GM23338 (cell line): ENCODE results near the gene PRKD1. TPM values are rescaled to one million over a fixed set of nuclear protein-coding genes. Genes with fewer than 3 reads are reported as not detected.

Experiments
- ATAC-seq: fragments of 200-7000 bp; cut with Tn5 transposase; 3 replicates; pipeline ENCODE4 v1.9.1; 2020
- DNase-seq: peaks from one replicate; pipeline ENCODE4 v3.0.0-alpha.2; 2015; ENCODE audit warnings: low spot score
- H2AFZ ChIP-seq: fragments of 200-600 bp; sonication (generic); 2 replicates; pipeline ENCODE4 v1.8.0; 2016; ENCODE audit warnings: antibody characterized with exemption, mild to moderate bottlenecking, moderate library complexity
- H3F3A ChIP-seq: fragments of 200-600 bp; sonication (generic); replicated peaks from 2 replicates; pipeline ENCODE4 v1.8.0; 2017; ENCODE audit warnings: antibody characterized with exemption, mixed run types, low read depth
- H3K27ac ChIP-seq: fragments of 200-600 bp; sonication (generic); 2 replicates; pipeline ENCODE4 v1.6.1; 2016; ENCODE audit warnings: low read depth
- H3K27me3 ChIP-seq: fragments of 200-600 bp; sonication (generic); 2 replicates; pipeline ENCODE4 v1.8.0; 2016; ENCODE audit warnings: mild to moderate bottlenecking, mixed run types, moderate library complexity; ENCODE audit not compliant: insufficient read depth
- H3K36me3 ChIP-seq: fragments of 200-600 bp; sonication (generic); 2 replicates; pipeline ENCODE4 v1.8.0; 2016; ENCODE audit warnings: mild to moderate bottlenecking; ENCODE audit not compliant: insufficient read depth
- H3K4me1 ChIP-seq: fragments of 200-600 bp; sonication (generic); 2 replicates; pipeline ENCODE4 v1.8.0; 2016; ENCODE audit warnings: mild to moderate bottlenecking, moderate library complexity; ENCODE audit not compliant: insufficient read depth
- H3K4me2 ChIP-seq: fragments of 200-600 bp; sonication (generic); 2 replicates; pipeline ENCODE4 v1.7.1; 2017; ENCODE audit warnings: mixed run types
- H3K4me3 ChIP-seq: fragments of 200-600 bp; sonication (generic); 2 replicates; pipeline ENCODE4 v1.6.1; 2016; ENCODE audit warnings: mixed run types
- H3K79me2 ChIP-seq: fragments of 200-600 bp; sonication (generic); replicated peaks from 2 replicates; pipeline ENCODE4 v1.8.0; 2017; ENCODE audit warnings: mild to moderate bottlenecking; ENCODE audit not compliant: insufficient read depth
- H3K9me2 ChIP-seq: fragments of 200-600 bp; sonication (generic); 2 replicates; pipeline ENCODE4 v1.8.0; 2017; ENCODE audit not compliant: insufficient read depth
- H4K20me1 ChIP-seq: fragments of 200-600 bp; sonication (generic); replicated peaks from 2 replicates; pipeline ENCODE4 v1.8.0; 2017; ENCODE audit warnings: mild to moderate bottlenecking; ENCODE audit not compliant: insufficient read depth
- H3K27ac Mint-ChIP-seq: 2 replicates; pipeline ENCODE4 v1.8.0; 2020; ENCODE audit warnings: inconsistent platforms, mild to moderate bottlenecking, moderate library complexity, mixed read lengths
- H3K27me3 Mint-ChIP-seq: 3 replicates; pipeline ENCODE4 v1.8.0; 2022; ENCODE audit warnings: low read depth, mild to moderate bottlenecking, moderate library complexity, mixed read lengths, inconsistent platforms; ENCODE audit not compliant: insufficient read depth, poor library complexity
- H3K36me3 Mint-ChIP-seq: 3 replicates; pipeline ENCODE4 v1.8.0; 2021; ENCODE audit warnings: low read depth, mild to moderate bottlenecking, inconsistent platforms, moderate library complexity, mixed read lengths
- H3K4me1 Mint-ChIP-seq: 3 replicates; pipeline ENCODE4 v1.8.0; 2020; ENCODE audit warnings: mild to moderate bottlenecking, inconsistent platforms, mixed read lengths
- H3K4me3 Mint-ChIP-seq: 3 replicates; pipeline ENCODE4 v1.8.0; 2021; ENCODE audit warnings: moderate library complexity, mild to moderate bottlenecking, inconsistent platforms, mixed read lengths
- H3K9me3 Mint-ChIP-seq: 3 replicates; pipeline ENCODE4 v1.8.0; 2020; ENCODE audit warnings: moderate library complexity, mild to moderate bottlenecking, inconsistent platforms, mixed read lengths
- CREB1 ChIP-seq: fragments of 250-450 bp; sonication (Bioruptor Pico); IDR thresholded peaks from 2 replicates; pipeline ENCODE4 v1.5.0; 2020; ENCODE audit warnings: low read depth, mild to moderate bottlenecking, moderate library complexity
- EZH2phosphoT487 ChIP-seq: fragments of 200-600 bp; sonication (generic); IDR thresholded peaks from one replicate; pipeline ENCODE4 v1.8.1; 2018; ENCODE audit warnings: antibody characterized with exemption; ENCODE audit not compliant: unreplicated experiment
- STAT1 ChIP-seq: IDR thresholded peaks from one replicate; pipeline ENCODE4 v1.6.1; 2016; ENCODE audit warnings: antibody characterized with exemption; ENCODE audit not compliant: unreplicated experiment
- ZNF114 ChIP-seq: fragments of 250-450 bp; sonication (Bioruptor Pico); IDR thresholded peaks from 2 replicates; pipeline ENCODE4 v1.5.0; 2020; ENCODE audit warnings: mild to moderate bottlenecking, moderate library complexity
- polyA plus RNA-seq: library from polyadenylated mRNA; unstranded; fragments of >200 nt; fragmentation: Nextera tagmentation; extraction: Ambion mirVana; gene quantifications from 2 replicates; pipeline ENCODE4 v1.2.1, GENCODE V29; 2016
- total RNA-seq: library from RNA; depleted of rRNA; stranded (reverse); fragments of >200 nt; shearing (Covaris generic); gene quantifications from 2 replicates; pipeline ENCODE4 v1.2.3, GENCODE V29; 2014
- TF ChIP-seq, protein P1 (sequence below): IDR thresholded peaks from one replicate; pipeline ENCODE4 v1.6.1; 2018; ENCODE audit warnings: antibody characterized with exemption; ENCODE audit not compliant: unreplicated experiment
- TF ChIP-seq, protein P2 (sequence below): fragments of 250-450 bp; sonication (Bioruptor Pico); IDR thresholded peaks from 2 replicates; pipeline ENCODE4 v1.5.0; 2020; ENCODE audit warnings: mild to moderate bottlenecking, moderate library complexity
- TF ChIP-seq, protein P3 (sequence below), 2 experiments: fragments of 200-600 bp in 1 of 2; sonication (generic) in 1 of 2; conservative IDR thresholded peaks; 2 replicates each; pipeline versions ENCODE4 v1.5.1 to v1.6.1; 2016 to 2017; ENCODE audit warnings: antibody characterized with exemption in 2 of 2, low read depth in 2 of 2, mild to moderate bottlenecking in 2 of 2, moderate library complexity in 1 of 2

PRKD1 gene
- total and polyA plus RNA-seq, 2 experiments from 2014 or later: 3.1 to 9.7 TPM

DNA sequence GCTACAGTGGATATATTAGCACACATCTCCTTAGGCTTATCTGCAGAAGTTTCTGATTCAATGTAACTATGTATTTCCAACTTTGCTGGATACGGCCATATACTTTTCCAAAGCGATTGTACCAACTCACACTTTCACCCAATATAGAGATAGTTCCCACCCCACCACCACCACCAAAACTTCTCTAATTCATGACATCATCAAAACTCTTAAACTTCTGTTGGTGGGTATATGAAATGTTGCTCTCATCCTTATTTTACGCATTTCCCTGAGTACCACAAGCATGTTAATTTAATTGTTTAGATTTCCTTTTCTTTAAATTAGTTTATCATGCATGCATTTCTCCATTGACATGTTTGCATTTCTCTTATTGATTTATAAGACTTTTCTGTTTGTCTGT lies 95.6 kb downstream of the PRKD1 start:
- Histone ChIP-seq H3K9me2 (peaks cover 4% of the 10 kb centered on the region; the same call in 1 of the 2 replicates), H3K4me1 (no peaks in the 10 kb centered on the region), H3K27me3 (no peaks in the 10 kb centered on the region), H2AFZ (no peak overlapping the region), H3K4me2 (no peak overlapping the region), H3K27ac (no peak overlapping the region), H3K79me2 (no peaks in the 10 kb centered on the region), H3K4me3 (no peak overlapping the region), H3K36me3 (no peaks in the 10 kb centered on the region), H3F3A (no peaks in the 10 kb centered on the region), H4K20me1 (no peaks in the 10 kb centered on the region)
- TF ChIP-seq CREB1 (CRISPR knock-in tag): no peak
- no peak for TF ChIP-seq ZNF114 (CRISPR knock-in tag)
- TF ChIP-seq STAT1: no peak
- no peak for TF ChIP-seq EZH2phosphoT487
- TF ChIP-seq, protein P1, sequence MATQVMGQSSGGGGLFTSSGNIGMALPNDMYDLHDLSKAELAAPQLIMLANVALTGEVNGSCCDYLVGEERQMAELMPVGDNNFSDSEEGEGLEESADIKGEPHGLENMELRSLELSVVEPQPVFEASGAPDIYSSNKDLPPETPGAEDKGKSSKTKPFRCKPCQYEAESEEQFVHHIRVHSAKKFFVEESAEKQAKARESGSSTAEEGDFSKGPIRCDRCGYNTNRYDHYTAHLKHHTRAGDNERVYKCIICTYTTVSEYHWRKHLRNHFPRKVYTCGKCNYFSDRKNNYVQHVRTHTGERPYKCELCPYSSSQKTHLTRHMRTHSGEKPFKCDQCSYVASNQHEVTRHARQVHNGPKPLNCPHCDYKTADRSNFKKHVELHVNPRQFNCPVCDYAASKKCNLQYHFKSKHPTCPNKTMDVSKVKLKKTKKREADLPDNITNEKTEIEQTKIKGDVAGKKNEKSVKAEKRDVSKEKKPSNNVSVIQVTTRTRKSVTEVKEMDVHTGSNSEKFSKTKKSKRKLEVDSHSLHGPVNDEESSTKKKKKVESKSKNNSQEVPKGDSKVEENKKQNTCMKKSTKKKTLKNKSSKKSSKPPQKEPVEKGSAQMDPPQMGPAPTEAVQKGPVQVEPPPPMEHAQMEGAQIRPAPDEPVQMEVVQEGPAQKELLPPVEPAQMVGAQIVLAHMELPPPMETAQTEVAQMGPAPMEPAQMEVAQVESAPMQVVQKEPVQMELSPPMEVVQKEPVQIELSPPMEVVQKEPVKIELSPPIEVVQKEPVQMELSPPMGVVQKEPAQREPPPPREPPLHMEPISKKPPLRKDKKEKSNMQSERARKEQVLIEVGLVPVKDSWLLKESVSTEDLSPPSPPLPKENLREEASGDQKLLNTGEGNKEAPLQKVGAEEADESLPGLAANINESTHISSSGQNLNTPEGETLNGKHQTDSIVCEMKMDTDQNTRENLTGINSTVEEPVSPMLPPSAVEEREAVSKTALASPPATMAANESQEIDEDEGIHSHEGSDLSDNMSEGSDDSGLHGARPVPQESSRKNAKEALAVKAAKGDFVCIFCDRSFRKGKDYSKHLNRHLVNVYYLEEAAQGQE: no peak
- TF ChIP-seq, protein P2, sequence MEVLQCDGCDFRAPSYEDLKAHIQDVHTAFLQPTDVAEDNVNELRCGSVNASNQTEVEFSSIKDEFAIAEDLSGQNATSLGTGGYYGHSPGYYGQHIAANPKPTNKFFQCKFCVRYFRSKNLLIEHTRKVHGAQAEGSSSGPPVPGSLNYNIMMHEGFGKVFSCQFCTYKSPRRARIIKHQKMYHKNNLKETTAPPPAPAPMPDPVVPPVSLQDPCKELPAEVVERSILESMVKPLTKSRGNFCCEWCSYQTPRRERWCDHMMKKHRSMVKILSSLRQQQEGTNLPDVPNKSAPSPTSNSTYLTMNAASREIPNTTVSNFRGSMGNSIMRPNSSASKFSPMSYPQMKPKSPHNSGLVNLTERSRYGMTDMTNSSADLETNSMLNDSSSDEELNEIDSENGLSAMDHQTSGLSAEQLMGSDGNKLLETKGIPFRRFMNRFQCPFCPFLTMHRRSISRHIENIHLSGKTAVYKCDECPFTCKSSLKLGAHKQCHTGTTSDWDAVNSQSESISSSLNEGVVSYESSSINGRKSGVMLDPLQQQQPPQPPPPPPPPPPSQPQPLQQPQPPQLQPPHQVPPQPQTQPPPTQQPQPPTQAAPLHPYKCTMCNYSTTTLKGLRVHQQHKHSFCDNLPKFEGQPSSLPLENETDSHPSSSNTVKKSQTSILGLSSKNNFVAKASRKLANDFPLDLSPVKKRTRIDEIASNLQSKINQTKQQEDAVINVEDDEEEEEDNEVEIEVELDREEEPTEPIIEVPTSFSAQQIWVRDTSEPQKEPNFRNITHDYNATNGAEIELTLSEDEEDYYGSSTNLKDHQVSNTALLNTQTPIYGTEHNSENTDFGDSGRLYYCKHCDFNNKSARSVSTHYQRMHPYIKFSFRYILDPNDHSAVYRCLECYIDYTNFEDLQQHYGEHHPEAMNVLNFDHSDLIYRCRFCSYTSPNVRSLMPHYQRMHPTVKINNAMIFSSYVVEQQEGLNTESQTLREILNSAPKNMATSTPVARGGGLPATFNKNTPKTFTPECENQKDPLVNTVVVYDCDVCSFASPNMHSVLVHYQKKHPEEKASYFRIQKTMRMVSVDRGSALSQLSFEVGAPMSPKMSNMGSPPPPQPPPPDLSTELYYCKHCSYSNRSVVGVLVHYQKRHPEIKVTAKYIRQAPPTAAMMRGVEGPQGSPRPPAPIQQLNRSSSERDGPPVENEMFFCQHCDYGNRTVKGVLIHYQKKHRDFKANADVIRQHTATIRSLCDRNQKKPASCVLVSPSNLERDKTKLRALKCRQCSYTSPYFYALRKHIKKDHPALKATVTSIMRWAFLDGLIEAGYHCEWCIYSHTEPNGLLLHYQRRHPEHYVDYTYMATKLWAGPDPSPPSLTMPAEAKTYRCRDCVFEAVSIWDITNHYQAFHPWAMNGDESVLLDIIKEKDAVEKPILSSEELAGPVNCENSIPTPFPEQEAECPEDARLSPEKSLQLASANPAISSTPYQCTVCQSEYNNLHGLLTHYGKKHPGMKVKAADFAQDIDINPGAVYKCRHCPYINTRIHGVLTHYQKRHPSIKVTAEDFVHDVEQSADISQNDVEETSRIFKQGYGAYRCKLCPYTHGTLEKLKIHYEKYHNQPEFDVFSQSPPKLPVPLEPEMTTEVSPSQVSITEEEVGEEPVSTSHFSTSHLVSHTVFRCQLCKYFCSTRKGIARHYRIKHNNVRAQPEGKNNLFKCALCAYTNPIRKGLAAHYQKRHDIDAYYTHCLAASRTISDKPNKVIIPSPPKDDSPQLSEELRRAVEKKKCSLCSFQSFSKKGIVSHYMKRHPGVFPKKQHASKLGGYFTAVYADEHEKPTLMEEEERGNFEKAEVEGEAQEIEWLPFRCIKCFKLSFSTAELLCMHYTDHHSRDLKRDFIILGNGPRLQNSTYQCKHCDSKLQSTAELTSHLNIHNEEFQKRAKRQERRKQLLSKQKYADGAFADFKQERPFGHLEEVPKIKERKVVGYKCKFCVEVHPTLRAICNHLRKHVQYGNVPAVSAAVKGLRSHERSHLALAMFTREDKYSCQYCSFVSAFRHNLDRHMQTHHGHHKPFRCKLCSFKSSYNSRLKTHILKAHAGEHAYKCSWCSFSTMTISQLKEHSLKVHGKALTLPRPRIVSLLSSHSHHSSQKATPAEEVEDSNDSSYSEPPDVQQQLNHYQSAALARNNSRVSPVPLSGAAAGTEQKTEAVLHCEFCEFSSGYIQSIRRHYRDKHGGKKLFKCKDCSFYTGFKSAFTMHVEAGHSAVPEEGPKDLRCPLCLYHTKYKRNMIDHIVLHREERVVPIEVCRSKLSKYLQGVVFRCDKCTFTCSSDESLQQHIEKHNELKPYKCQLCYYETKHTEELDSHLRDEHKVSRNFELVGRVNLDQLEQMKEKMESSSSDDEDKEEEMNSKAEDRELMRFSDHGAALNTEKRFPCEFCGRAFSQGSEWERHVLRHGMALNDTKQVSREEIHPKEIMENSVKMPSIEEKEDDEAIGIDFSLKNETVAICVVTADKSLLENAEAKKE (CRISPR knock-in tag): no peak
- TF ChIP-seq, protein P3, sequence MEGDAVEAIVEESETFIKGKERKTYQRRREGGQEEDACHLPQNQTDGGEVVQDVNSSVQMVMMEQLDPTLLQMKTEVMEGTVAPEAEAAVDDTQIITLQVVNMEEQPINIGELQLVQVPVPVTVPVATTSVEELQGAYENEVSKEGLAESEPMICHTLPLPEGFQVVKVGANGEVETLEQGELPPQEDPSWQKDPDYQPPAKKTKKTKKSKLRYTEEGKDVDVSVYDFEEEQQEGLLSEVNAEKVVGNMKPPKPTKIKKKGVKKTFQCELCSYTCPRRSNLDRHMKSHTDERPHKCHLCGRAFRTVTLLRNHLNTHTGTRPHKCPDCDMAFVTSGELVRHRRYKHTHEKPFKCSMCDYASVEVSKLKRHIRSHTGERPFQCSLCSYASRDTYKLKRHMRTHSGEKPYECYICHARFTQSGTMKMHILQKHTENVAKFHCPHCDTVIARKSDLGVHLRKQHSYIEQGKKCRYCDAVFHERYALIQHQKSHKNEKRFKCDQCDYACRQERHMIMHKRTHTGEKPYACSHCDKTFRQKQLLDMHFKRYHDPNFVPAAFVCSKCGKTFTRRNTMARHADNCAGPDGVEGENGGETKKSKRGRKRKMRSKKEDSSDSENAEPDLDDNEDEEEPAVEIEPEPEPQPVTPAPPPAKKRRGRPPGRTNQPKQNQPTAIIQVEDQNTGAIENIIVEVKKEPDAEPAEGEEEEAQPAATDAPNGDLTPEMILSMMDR (conservative IDR thresholded peaks at IDR 0.05; ENCODE audit: low read depth in 2 of 2): no peak
- Mint-ChIP-seq H3K4me1 (no peaks in the 10 kb centered on the region; the same call in 2 of the 3 replicates), H3K27ac (no peak overlapping the region), H3K27me3 (peaks cover 3% of the 10 kb centered on the region), H3K9me3 (no peaks in the 10 kb centered on the region; the same call in 2 of the 3 replicates), H3K36me3 (0 out of 3 replicates have a peak, but pooled peaks cover 3% of the 10 kb centered on the region), H3K4me3 (no peak overlapping the region)
- no peak for ATAC-seq
- DNase-seq: no peak
